ENCODE data around the gene HIVEP3.

DNA sequence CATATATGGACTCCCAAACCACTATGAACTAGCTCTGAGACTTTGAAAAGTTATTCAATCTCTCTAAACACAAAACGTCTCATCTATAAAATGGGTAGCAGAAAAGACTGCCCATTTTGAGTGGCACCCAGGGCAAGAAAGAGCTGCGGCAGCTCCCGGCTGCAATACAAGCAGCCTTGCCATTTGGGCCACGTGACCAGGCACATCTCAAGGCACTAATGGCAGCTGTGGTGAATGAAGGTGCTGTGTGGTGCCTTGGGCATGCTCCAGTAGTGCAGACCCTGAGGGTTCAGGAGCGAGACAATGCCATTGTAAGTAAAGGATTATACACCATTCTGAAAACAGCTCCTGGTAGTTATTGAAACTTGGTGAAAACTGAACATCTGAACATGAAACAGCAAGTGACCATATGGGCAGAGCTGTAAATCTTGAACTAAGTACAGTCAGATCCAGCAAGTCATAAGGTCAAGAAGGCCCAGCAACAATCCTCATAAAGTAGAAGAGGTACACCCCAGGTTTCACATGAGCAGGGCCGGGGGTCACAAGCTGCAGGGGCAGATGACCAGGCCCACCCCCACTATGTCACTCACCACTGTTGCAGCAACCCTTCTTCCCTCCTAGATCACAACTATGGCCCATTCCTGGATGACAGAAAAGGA lies 39.4 kb upstream of the HIVEP3 start:
- no peak for TF ChIP-seq CTCF (IDR thresholded peaks at IDR 0.05)
- no peak for TF ChIP-seq POLR2A (IDR thresholded peaks at IDR 0.05)
